ENCODE results near the gene ARL8B. TPM values are rescaled to one million over a fixed set of nuclear protein-coding genes. Genes with fewer than 3 reads are reported as not detected.

ARL8B gene
- total and polyA plus RNA-seq, 2 of the 8 experiments (the other 6 are each of a cell fraction or from before 2014, with no cell fraction given), result 14.5 to 27.8 TPM

GRCh38 chr3:5197470-5198312, 75.6 kb downstream of the ARL8B start:
- Histone ChIP-seq H2BK5ac (ENCODE audit: low read depth, low read length) (peak overlapping the region; percentile 32; the same call in 1 of the 2 replicates), H3K23ac (ENCODE audit: insufficient read length) (no peak overlapping the region), H3K4ac (replicated peaks; ENCODE audit: insufficient read length, low read depth, low read length) (no peak overlapping the region), H3K79me1 (ENCODE audit: low read depth, low read length) (peaks cover 4% of the 10 kb centered on the region; the same call in 1 of the 2 replicates), H3K4me2 (ENCODE audit: insufficient read depth in 1 of 2, low read depth in 2 of 2, low read length in 2 of 2) (no peak overlapping the region), H3K9me3 (ENCODE audit: insufficient read depth in 2 of 2, low read depth in 1 of 2, low read length in 1 of 2) (no peaks in the 10 kb centered on the region), H3K9ac (replicated peaks in 1 of 4; ENCODE audit: extremely low read depth in 1 of 4, low read depth in 3 of 4, low read length in 3 of 4) (no peak overlapping the region), H4K5ac (ENCODE audit: insufficient read length, low read depth, low read length) (peak overlapping the region; percentile 55), H2AFZ (ENCODE audit: low read length) (no peak overlapping the region), H3K18ac (ENCODE audit: extremely low read depth, low read length) (no peak overlapping the region), H3K56ac (replicated peaks; ENCODE audit: insufficient read length, low read depth, low read length) (no peak overlapping the region), H4K8ac (ENCODE audit: extremely low read depth, insufficient read depth, low read length) (no peak overlapping the region; the same call in 1 of the 2 replicates), H3K4me3 (ENCODE audit: extremely low read depth in 1 of 4, insufficient read depth in 2 of 4, low read depth in 3 of 4, low read length in 4 of 4) (no peak overlapping the region), H2BK20ac (ENCODE audit: low read length) (0 out of 2 replicates have a peak overlapping the region, but pooled peaks have one; percentile 44), H3K4me1 (replicated peaks in 1 of 4; ENCODE audit: control insufficient read depth in 3 of 4, insufficient read depth in 4 of 4, low read length in 3 of 4) (peaks cover 0 to 7% (median 5%) of the 10 kb centered on the region in 4 experiments; a peak in 5 of 7 replicates), H2BK15ac (ENCODE audit: low read length) (no peak overlapping the region), H3K23me2 (ENCODE audit: low read depth, low read length) (no peaks in the 10 kb centered on the region), H4K20me1 (replicated peaks in 1 of 2; ENCODE audit: control insufficient read depth in 1 of 2, insufficient read depth in 2 of 2, low read length in 2 of 2) (no peaks in the 10 kb centered on the region), H2BK120ac (replicated peaks; ENCODE audit: low read depth, low read length) (no peak overlapping the region), H3K27me3 (replicated peaks in 1 of 4; ENCODE audit: control insufficient read depth in 3 of 4, extremely low read depth in 1 of 4, insufficient read depth in 3 of 4, low read length in 3 of 4) (no peaks in the 10 kb centered on the region), H3K36me3 (ENCODE audit: control insufficient read depth in 2 of 4, insufficient read depth in 4 of 4, low read length in 3 of 4) (peaks cover 0 to 17% (median 3%) of the 10 kb centered on the region in 4 experiments; a peak in 3 of 8 replicates), H3K79me2 (ENCODE audit: control insufficient read depth in 1 of 2, insufficient read depth in 2 of 2, low read length in 2 of 2) (peaks cover 0 to 23% of the 10 kb centered on the region in 2 experiments; a peak in 2 of 4 replicates), H3K14ac (ENCODE audit: insufficient read length) (no peak overlapping the region), H2BK12ac (ENCODE audit: low read depth, low read length) (no peak overlapping the region; the same call in 1 of the 2 replicates), H4K91ac (replicated peaks; ENCODE audit: insufficient read length, low read length) (peak overlapping the region; percentile 10), H2AK5ac (ENCODE audit: low read depth, low read length) (no peak overlapping the region; the same call in 1 of the 2 replicates), H3K27ac (ENCODE audit: low read depth, low read length) (peak overlapping the region; percentile 46; the same call in 1 of the 2 replicates)
- DNase-seq (ENCODE audit: low read depth in 1 of 2, low spot score in 2 of 2), result no peak
- ChIA-PET CTCF (ENCODE audit: partially characterized antibody) (interaction anchor here (0.6 to 1.9 kb wide), 5 partner anchors 9 to 847 kb away, joined by 3 to 6 read pairs (median 5); no protein-coding TSS in a partner anchor), POLR2A (ENCODE audit: partially characterized antibody) (interaction anchor here (1.3 to 5.8 kb wide), 3 partner anchors 12 to 73 kb away, joined by 3 to 46 read pairs (median 5); partner anchors contain the start of gene EDEM1)
- FAIRE-seq, result no peak
- WGBS, 2 experiments (ENCODE audit: extremely low coverage in 1 of 2, insufficient coverage in 1 of 2, insufficient read length in 1 of 2, insufficient replicate concordance in 2 of 2, low coverage in 1 of 2, low lambda C conversion rate in 2 of 2, missing lambda C conversion rate in 1 of 2), result 93% methylated on average over 8 of the region's 8 CpGs; no CpG with 5 or more reads in 1 of the 2 experiments
- peak; percentile 36; the same call in 1 of the 2 replicates for TF ChIP-seq KDM1A (IDR thresholded peaks at IDR 0.05; ENCODE audit: borderline replicate concordance, low read length)
- no peak for TF ChIP-seq GABPA (IDR thresholded peaks at IDR 0.05; ENCODE audit: borderline replicate concordance, insufficient read depth, low read length)
- TF ChIP-seq BCL11A (IDR thresholded peaks at IDR 0.05; ENCODE audit: low read depth in 2 of 2, low read length in 2 of 2), result no peak
- TF ChIP-seq HDAC2 (IDR thresholded peaks at IDR 0.05; ENCODE audit: borderline replicate concordance in 1 of 2, low read depth in 2 of 2, low read length in 2 of 2), result no peak
- no peak for TF ChIP-seq ATF2 (IDR thresholded peaks at IDR 0.05; ENCODE audit: low read length)
- no peak for TF ChIP-seq SP4 (IDR thresholded peaks at IDR 0.05; ENCODE audit: low read length)
- TF ChIP-seq CEBPB (IDR thresholded peaks at IDR 0.05; ENCODE audit: low read depth, low read length), result peak; percentile 95
- TF ChIP-seq TCF12 (IDR thresholded peaks at IDR 0.05; ENCODE audit: low read depth, low read length), result no peak
- TF ChIP-seq CHD2 (IDR thresholded peaks at IDR 0.05; ENCODE audit: low read length), result no peak

All from H1 (cell line).